ENCODE results near the gene TSPAN4.

Gene TSPAN4

GRCh38 chr11:803770-804598, 38.7 kb upstream of the TSPAN4 start:
- Histone ChIP-seq H3K27ac (ENCODE audit: low read depth, low read length) (no peak overlapping the region), H3K27me3 (ENCODE audit: insufficient read depth, low read length, poor library complexity) (no peaks in the 10 kb centered on the region), H3K36me3 (ENCODE audit: control insufficient read depth, insufficient read depth, low read length) (no peaks in the 10 kb centered on the region), H3K4me1 (ENCODE audit: control insufficient read depth, low read depth, low read length) (peaks cover 4% of the 10 kb centered on the region), H3K4me3 (ENCODE audit: low read length) (no peak overlapping the region), H2AK5ac (ENCODE audit: low read length) (no peak overlapping the region), H4K5ac (ENCODE audit: low read length) (no peak overlapping the region), H3K9ac (ENCODE audit: low read length) (peak overlapping the region; percentile 91), H3K79me1 (ENCODE audit: low read length) (peaks cover 2% of the 10 kb centered on the region), H3K23ac (ENCODE audit: low read length) (peak overlapping the region; percentile 89), H2BK5ac (ENCODE audit: low read length) (no peak overlapping the region), H3K4me2 (ENCODE audit: low read length) (peak overlapping the region; percentile 91), H2BK120ac (ENCODE audit: low read depth, low read length) (peak overlapping the region; percentile 9), H3K56ac (ENCODE audit: low read length) (peak overlapping the region; percentile 88), H3K79me2 (ENCODE audit: control insufficient read depth, insufficient read depth, low read length) (peaks cover 6% of the 10 kb centered on the region), H4K8ac (ENCODE audit: low read depth, low read length) (no peak overlapping the region), H3K4ac (ENCODE audit: low read depth, low read length) (peak overlapping the region; percentile 81), H3K18ac (ENCODE audit: low read length) (peak overlapping the region; percentile 73), H2BK15ac (replicated peaks; ENCODE audit: low read depth) (no peak overlapping the region)
- WGBS (ENCODE audit: extremely low coverage, insufficient coverage, low lambda C conversion rate), result no CpG with 5 or more reads among the region's 26 CpGs
- DNase-seq, result no peak

GRCh38 chr11:804599-804964, 38.1 kb upstream of the TSPAN4 start:
- no peaks in the 10 kb centered on the region for H3K27me3 ChIP-seq (ENCODE audit: insufficient read depth, low read length, poor library complexity)
- H2BK15ac ChIP-seq (replicated peaks; ENCODE audit: low read depth), result no peak overlapping the region
- H4K8ac ChIP-seq (ENCODE audit: low read depth, low read length), result peak overlapping the region; percentile 77
- H3K27ac ChIP-seq (ENCODE audit: low read depth, low read length), result peak overlapping the region; percentile 58
- no peak overlapping the region for H4K5ac ChIP-seq (ENCODE audit: low read length)
- no peak overlapping the region for H2AK5ac ChIP-seq (ENCODE audit: low read length)
- H3K9ac ChIP-seq (ENCODE audit: low read length), result peak overlapping the region; percentile 91
- peaks cover 4% of the 10 kb centered on the region for H3K4me1 ChIP-seq (ENCODE audit: control insufficient read depth, low read depth, low read length)
- peaks cover 2% of the 10 kb centered on the region for H3K79me1 ChIP-seq (ENCODE audit: low read length)
- peak overlapping the region; percentile 81 for H3K4ac ChIP-seq (ENCODE audit: low read depth, low read length)
- WGBS (ENCODE audit: extremely low coverage, insufficient coverage, low lambda C conversion rate), result no CpG with 5 or more reads among the region's 18 CpGs
- peak overlapping the region; percentile 91 for H3K4me2 ChIP-seq (ENCODE audit: low read length)
- no peaks in the 10 kb centered on the region for H3K36me3 ChIP-seq (ENCODE audit: control insufficient read depth, insufficient read depth, low read length)
- peak overlapping the region; percentile 73 for H3K18ac ChIP-seq (ENCODE audit: low read length)
- H3K4me3 ChIP-seq (ENCODE audit: low read length), result peak overlapping the region; percentile 28
- no peak for DNase-seq
- H2BK5ac ChIP-seq (ENCODE audit: low read length), result no peak overlapping the region
- H3K23ac ChIP-seq (ENCODE audit: low read length), result peak overlapping the region; percentile 89
- H2BK120ac ChIP-seq (ENCODE audit: low read depth, low read length), result peak overlapping the region; percentile 9
- peaks cover 8% of the 10 kb centered on the region for H3K79me2 ChIP-seq (ENCODE audit: control insufficient read depth, insufficient read depth, low read length)
- peak overlapping the region; percentile 88 for H3K56ac ChIP-seq (ENCODE audit: low read length)

- no peak for DNase-seq
- no peaks in the 10 kb centered on the region for H3K27me3 ChIP-seq (ENCODE audit: insufficient read depth, low read length, poor library complexity)
- H3K4me3 ChIP-seq (ENCODE audit: low read length), result peak overlapping the region; percentile 93
- H3K4me2 ChIP-seq (ENCODE audit: low read length), result peak overlapping the region; percentile 39
- H3K23ac ChIP-seq (ENCODE audit: low read length), result no peak overlapping the region
- peak overlapping the region; percentile 90 for H2AK5ac ChIP-seq (ENCODE audit: low read length)
- peaks cover 19% of the 10 kb centered on the region for H3K79me1 ChIP-seq (ENCODE audit: low read length)
- H4K8ac ChIP-seq (ENCODE audit: low read depth, low read length), result no peak overlapping the region
- H3K9ac ChIP-seq (ENCODE audit: low read length), result peak overlapping the region; percentile 99
- peak overlapping the region; percentile 73 for H3K4ac ChIP-seq (ENCODE audit: low read depth, low read length)
- H3K18ac ChIP-seq (ENCODE audit: low read length), result no peak overlapping the region
- peaks cover 33% of the 10 kb centered on the region for H3K79me2 ChIP-seq (ENCODE audit: control insufficient read depth, insufficient read depth, low read length)
- WGBS (ENCODE audit: extremely low coverage, insufficient coverage, low lambda C conversion rate), result no CpG with 5 or more reads among the region's 36 CpGs
- peak overlapping the region; percentile 10 for H2BK5ac ChIP-seq (ENCODE audit: low read length)
- H2BK15ac ChIP-seq (replicated peaks; ENCODE audit: low read depth), result no peak overlapping the region
- peaks cover 6% of the 10 kb centered on the region for H3K4me1 ChIP-seq (ENCODE audit: control insufficient read depth, low read depth, low read length)
- peaks cover 19% of the 10 kb centered on the region for H3K36me3 ChIP-seq (ENCODE audit: control insufficient read depth, insufficient read depth, low read length)
- H4K5ac ChIP-seq (ENCODE audit: low read length), result peak overlapping the region; percentile 59
- H3K27ac ChIP-seq (ENCODE audit: low read depth, low read length), result peak overlapping the region; percentile 45
- H2BK120ac ChIP-seq (ENCODE audit: low read depth, low read length), result no peak overlapping the region
- peak overlapping the region; percentile 100 for H3K56ac ChIP-seq (ENCODE audit: low read length)
These were observed 34.0 kb upstream of the TSPAN4 start for GRCh38 chr11:808427-809286.

GRCh38 chr11:809287-810039, 33.2 kb upstream of the TSPAN4 start, which contains the start of gene RPLP2:
RPLP2 (plus strand) TSS chr11:809967; CDS start chr11:810235, 268 bp downstream.
- peak within 1 kb of the TSS; percentile 100 for H2BK5ac ChIP-seq (ENCODE audit: low read length)
- no CpG with 5 or more reads among the region's 81 CpGs for WGBS (ENCODE audit: extremely low coverage, insufficient coverage, low lambda C conversion rate)

GRCh38 chr11:810040-810567, 32.5 kb upstream of the TSPAN4 start:
- Histone ChIP-seq H3K79me1 (ENCODE audit: low read length) (peaks cover 19% of the 10 kb centered on the region), H4K8ac (ENCODE audit: low read depth, low read length) (no peak overlapping the region), H3K56ac (ENCODE audit: low read length) (peak overlapping the region; percentile 100), H3K4ac (ENCODE audit: low read depth, low read length) (peak overlapping the region; percentile 66), H3K27me3 (ENCODE audit: insufficient read depth, low read length, poor library complexity) (no peaks in the 10 kb centered on the region), H3K9ac (ENCODE audit: low read length) (peak overlapping the region; percentile 99), H3K4me3 (ENCODE audit: low read length) (peak overlapping the region; percentile 98), H3K4me1 (ENCODE audit: control insufficient read depth, low read depth, low read length) (peaks cover 3% of the 10 kb centered on the region), H3K79me2 (ENCODE audit: control insufficient read depth, insufficient read depth, low read length) (peaks cover 33% of the 10 kb centered on the region), H3K23ac (ENCODE audit: low read length) (no peak overlapping the region), H3K4me2 (ENCODE audit: low read length) (peak overlapping the region; percentile 78), H3K36me3 (ENCODE audit: control insufficient read depth, insufficient read depth, low read length) (peaks cover 19% of the 10 kb centered on the region), H2BK5ac (ENCODE audit: low read length) (no peak overlapping the region), H2BK15ac (replicated peaks; ENCODE audit: low read depth) (no peak overlapping the region), H2BK120ac (ENCODE audit: low read depth, low read length) (no peak overlapping the region), H2AK5ac (ENCODE audit: low read length) (peak overlapping the region; percentile 51), H4K5ac (ENCODE audit: low read length) (no peak overlapping the region), H3K18ac (ENCODE audit: low read length) (peak overlapping the region; percentile 8), H3K27ac (ENCODE audit: low read depth, low read length) (peak overlapping the region; percentile 29)
- no peak for DNase-seq
- WGBS (ENCODE audit: extremely low coverage, insufficient coverage, low lambda C conversion rate), result no CpG with 5 or more reads among the region's 55 CpGs

More at GRCh38 chr11:809287-810039, 33.2 kb upstream of the TSPAN4 start, which contains the start of gene RPLP2:
- peaks cover 5% of the 10 kb centered on the region for H3K4me1 ChIP-seq (ENCODE audit: control insufficient read depth, low read depth, low read length)
- peak within 1 kb of the TSS; percentile 90 for H3K23ac ChIP-seq (ENCODE audit: low read length)
- peak within 1 kb of the TSS; percentile 59 for H4K5ac ChIP-seq (ENCODE audit: low read length)
- peak within 1 kb of the TSS; percentile 98 for H3K4me3 ChIP-seq (ENCODE audit: low read length)
- peak within 1 kb of the TSS; percentile 73 for H3K4ac ChIP-seq (ENCODE audit: low read depth, low read length)
- H3K79me2 ChIP-seq (ENCODE audit: control insufficient read depth, insufficient read depth, low read length), result peaks cover 33% of the 10 kb centered on the region
- no peak within 1 kb of the TSS for H2BK120ac ChIP-seq (ENCODE audit: low read depth, low read length)
- peak within 1 kb of the TSS; percentile 89 for H3K27ac ChIP-seq (ENCODE audit: low read depth, low read length)
- H3K56ac ChIP-seq (ENCODE audit: low read length), result peak within 1 kb of the TSS; percentile 100
- no peak within 1 kb of the TSS for H4K8ac ChIP-seq (ENCODE audit: low read depth, low read length)
- peak within 1 kb of the TSS; percentile 90 for H2AK5ac ChIP-seq (ENCODE audit: low read length)
- peak within 1 kb of the TSS; percentile 99 for H3K9ac ChIP-seq (ENCODE audit: low read length)
- peak within 1 kb of the TSS; percentile 78 for H3K4me2 ChIP-seq (ENCODE audit: low read length)
- DNase-seq, result peak; percentile 98
- H2BK15ac ChIP-seq (replicated peaks; ENCODE audit: low read depth), result no peak within 1 kb of the TSS
- H3K36me3 ChIP-seq (ENCODE audit: control insufficient read depth, insufficient read depth, low read length), result peaks cover 19% of the 10 kb centered on the region
- no peaks in the 10 kb centered on the region for H3K27me3 ChIP-seq (ENCODE audit: insufficient read depth, low read length, poor library complexity)
- H3K18ac ChIP-seq (ENCODE audit: low read length), result peak within 1 kb of the TSS; percentile 43
- H3K79me1 ChIP-seq (ENCODE audit: low read length), result peaks cover 19% of the 10 kb centered on the region

Measured in mesendoderm (in vitro differentiated cells).